Activated naive CD8-positive, alpha-beta T cell treated with anti-CD3 and anti-CD28 coated beads, Interleukin-2, amount 10 ng/mL, durations not matched to agents 7 days and 5 days (primary cell): ENCODE results near the gene PRCC. TPM values are rescaled to one million over a fixed set of nuclear protein-coding genes. Genes with fewer than 3 reads are reported as not detected.

Experiments
- ATAC-seq: fragments of 150-1000 bp; cut with Tn5 transposase; one replicate; pipeline ENCODE4 v1.10.0; 2021; ENCODE audit warnings: low read depth, moderate library complexity
- POLR2A ChIA-PET: fragments of 350-600 bp; sonication (Branson Sonifier 250); formaldehyde crosslinking; loops from one replicate; lab custom pipeline; 2021; ENCODE audit warnings: antibody characterized with exemption; lab: Charles Lee
- DNase-seq: peaks from one replicate; pipeline ENCODE4 v3.0.0; 2021
- H3K27ac Mint-ChIP-seq: one replicate; pipeline ENCODE4 v1.8.0; 2022; ENCODE audit warnings: mild to moderate bottlenecking, mixed read lengths
- H3K27me3 Mint-ChIP-seq: one replicate; pipeline ENCODE4 v1.8.0; 2022; ENCODE audit warnings: mild to moderate bottlenecking, moderate library complexity, mixed read lengths
- H3K36me3 Mint-ChIP-seq: one replicate; pipeline ENCODE4 v1.8.0; 2021; ENCODE audit warnings: mild to moderate bottlenecking, mixed read lengths
- H3K4me1 Mint-ChIP-seq: one replicate; pipeline ENCODE4 v1.8.0; 2021; ENCODE audit warnings: mixed read lengths
- H3K4me3 Mint-ChIP-seq: one replicate; pipeline ENCODE4 v1.8.0; 2022; ENCODE audit warnings: mild to moderate bottlenecking, moderate library complexity, mixed read lengths
- H3K9me3 Mint-ChIP-seq: one replicate; pipeline ENCODE4 v1.8.0; 2021; ENCODE audit warnings: mixed read lengths
- total RNA-seq, 2 experiments: library from RNA; stranded (reverse); gene quantifications; one replicate each; pipeline ENCODE4 v1.2.3, GENCODE V29; 2021

PRCC gene
- total RNA-seq, 2 experiments from 2014 or later = 65.7 to 76.0 TPM

- POLR2A ChIA-PET = interaction anchor here (0.6 to 4.1 kb wide), 8 partner anchors 12 to 124 kb away, joined by 3 to 54 read pairs (median 4); partner anchors contain the start of genes INSRR, NTRK1, PRCC and SH2D2A
- peak; percentile 80 for DNase-seq
- Mint-ChIP-seq H3K27me3 (peaks cover 28% of the 10 kb centered on the region), H3K4me3 (peak overlapping the region; percentile 79), H3K27ac (peak overlapping the region; percentile 81), H3K4me1 (peaks cover 31% of the 10 kb centered on the region), H3K9me3 (no peaks in the 10 kb centered on the region), H3K36me3 (peaks cover 1% of the 10 kb centered on the region)
- ATAC-seq = peak; percentile 91
Observed at GRCh38 chr1:156848461-156849150, 81.3 kb downstream of the PRCC start.

DNA sequence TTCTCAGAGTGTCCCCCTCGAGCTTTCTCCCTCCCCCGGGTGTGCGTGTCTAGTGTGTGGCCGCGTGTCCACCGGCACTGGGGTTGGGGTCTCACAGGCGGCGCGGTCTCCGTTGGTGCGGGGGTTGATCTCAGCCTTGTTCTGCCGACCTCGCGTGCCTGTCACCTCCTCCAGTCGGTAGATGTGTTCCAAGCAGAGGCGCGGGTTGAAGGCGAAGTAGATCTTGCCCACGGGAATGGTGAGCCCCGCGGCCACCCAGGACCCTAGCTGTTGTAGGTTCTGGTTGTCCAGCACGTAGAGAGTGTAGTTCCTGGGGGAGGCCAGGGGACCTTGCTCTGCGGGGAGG, 81.8 kb downstream of the PRCC start:
- Mint-ChIP-seq H3K4me3 (peak overlapping the region; percentile 79), H3K27me3 (peaks cover 23% of the 10 kb centered on the region), H3K27ac (peak overlapping the region; percentile 81), H3K4me1 (peaks cover 29% of the 10 kb centered on the region), H3K36me3 (peaks cover 1% of the 10 kb centered on the region), H3K9me3 (no peaks in the 10 kb centered on the region)
- DNase-seq (no peak), ATAC-seq (no peak)
- POLR2A ChIA-PET = interaction anchor here (1.0 to 4.1 kb wide), 5 partner anchors 11 to 101 kb away, joined by 3 to 54 read pairs (median 4); partner anchors contain the start of genes INSRR, NTRK1 and SH2D2A

Other genes with a start within 250 kb of the PRCC start
- 10 to 100 TPM; 26.1 to 30.3 TPM for gene IQGAP3, start 195.0 kb upstream of the PRCC start, total RNA-seq
- gene TTC24, start 187.8 kb upstream of the PRCC start, total RNA-seq = 10 to 100 TPM; 22.7 to 24.1 TPM
- gene NAXE, start 175.8 kb upstream of the PRCC start, total RNA-seq = 10 to 100 TPM; 53.8 TPM
- 10 to 100 TPM; 29.7 to 31.1 TPM for gene GPATCH4, start 166.1 kb upstream of the PRCC start, total RNA-seq
- under 1 TPM in 1 of 2 experiments, not detected in 1; 0.17 TPM for gene HAPLN2, start 148.1 kb upstream of the PRCC start, total RNA-seq
- gene BCAN, start 125.4 kb upstream of the PRCC start, total RNA-seq = not detected
- not detected for gene NES, start 90.1 kb upstream of the PRCC start, total RNA-seq
- under 1 TPM; 0.68 to 0.80 TPM for gene CRABP2, start 62.0 kb upstream of the PRCC start, total RNA-seq
- gene METTL25B, start 39.1 kb upstream of the PRCC start, total RNA-seq = 10 to 100 TPM; 34.6 to 35.1 TPM
- 10 to 100 TPM; 44.1 to 47.1 TPM for gene ISG20L2, start 38.8 kb upstream of the PRCC start, total RNA-seq
- gene MRPL24, start 26.4 kb upstream of the PRCC start, total RNA-seq = 10 to 100 TPM; 45.0 to 51.1 TPM
- gene HDGF, start 15.9 kb upstream of the PRCC start, total RNA-seq = 100 to 1,000 TPM; 186 to 196 TPM
- gene SH2D2A, start 49.3 kb downstream of the PRCC start, total RNA-seq = 10 to 100 TPM; 86.0 to 89.2 TPM
- gene INSRR, start 91.6 kb downstream of the PRCC start, total RNA-seq = under 1 TPM; 0.47 to 0.48 TPM
- gene NTRK1, start 93.3 kb downstream of the PRCC start, total RNA-seq = 10 to 100 TPM; 13.7 to 13.9 TPM
- gene PEAR1, start 126.2 kb downstream of the PRCC start, total RNA-seq = under 1 TPM; 0.28 TPM
- not detected for gene LRRC71, start 153.1 kb downstream of the PRCC start, total RNA-seq